ENCODE measurements around the gene GSTA3. TPM values are rescaled to one million over a fixed set of nuclear protein-coding genes. Genes with fewer than 3 reads are reported as not detected.
"Not testable (repeated sequence)": the region's sequence is repeated elsewhere in the genome, so short reads cannot be mapped to it uniquely, and the experiment has no call there.

GSTA3 gene
- total RNA-seq, 1 donor from 2014 or later, result not detected

- intact Hi-C loops (cut with micrococcal nuclease), result no loop called here
Observed at GRCh38 chr6:52914516-52914915, 5.0 kb upstream of the GSTA3 start.

- intact Hi-C loops (cut with micrococcal nuclease), result no loop called here
Observed at GRCh38 chr6:52910091-52910490, 593 bp upstream of the GSTA3 start.

- intact Hi-C loops (cut with micrococcal nuclease), result no loop called here
Observed at GRCh38 chr6:52909131-52909530, 367 bp downstream of the GSTA3 start.

- intact Hi-C loops (cut with micrococcal nuclease), result no loop called here
Observed at GRCh38 chr6:52908526-52908925, 972 bp downstream of the GSTA3 start.

- intact Hi-C loops (cut with micrococcal nuclease), result no loop called here
Observed at GRCh38 chr6:52904562-52905279, 4.8 kb downstream of the GSTA3 start.

- intact Hi-C loops (cut with micrococcal nuclease), result no loop called here
Observed at GRCh38 chr6:52900536-52900935, 9.0 kb downstream of the GSTA3 start.

- intact Hi-C loops (cut with micrococcal nuclease), result not testable (repeated sequence)
Observed at GRCh38 chr6:52895790-52896189, 13.7 kb downstream of the GSTA3 start.

GRCh38 chr6:52894285-52894684 is 15.2 kb downstream of the GSTA3 start:
- intact Hi-C loops (cut with micrococcal nuclease), result no loop called here

GRCh38 chr6:52893803-52894202 is 15.7 kb downstream of the GSTA3 start:
- intact Hi-C loops (cut with micrococcal nuclease), result no loop called here

- intact Hi-C loops (cut with micrococcal nuclease), result no loop called here
Observed at GRCh38 chr6:52893221-52893620, 16.3 kb downstream of the GSTA3 start.

- intact Hi-C loops (cut with micrococcal nuclease), result no loop called here
Observed at GRCh38 chr6:52890018-52890417, 19.5 kb downstream of the GSTA3 start.

GRCh38 chr6:52887910-52888524 is 21.5 kb downstream of the GSTA3 start:
- intact Hi-C loops (cut with micrococcal nuclease), result no loop called here

GRCh38 chr6:52881996-52882841 is 27.3 kb downstream of the GSTA3 start:
- intact Hi-C loops (cut with micrococcal nuclease), result loop anchor here (1.0 to 5.0 kb wide), 5 partner anchors 43 to 602 kb away; partner anchors contain the start of gene EFHC1

GRCh38 chr6:52881662-52881995 is 27.9 kb downstream of the GSTA3 start:
- intact Hi-C loops (cut with micrococcal nuclease), result loop anchor here (5.0 kb wide), 1 partner anchor 101 kb away; no protein-coding TSS in a partner anchor

GRCh38 chr6:52877786-52878185 is 31.7 kb downstream of the GSTA3 start:
- intact Hi-C loops (cut with micrococcal nuclease), result no loop called here

GRCh38 chr6:52877168-52877567 is 32.3 kb downstream of the GSTA3 start:
- intact Hi-C loops (cut with micrococcal nuclease), result no loop called here

GRCh38 chr6:52876056-52876787 is 33.3 kb downstream of the GSTA3 start:
- intact Hi-C loops (cut with micrococcal nuclease), result no loop called here

- intact Hi-C loops (cut with micrococcal nuclease), result no loop called here
Observed at GRCh38 chr6:52872031-52872430, 37.5 kb downstream of the GSTA3 start.

- intact Hi-C loops (cut with micrococcal nuclease), result no loop called here
Observed at GRCh38 chr6:52871621-52872020, 37.9 kb downstream of the GSTA3 start.

- intact Hi-C loops (cut with micrococcal nuclease), result not testable (repeated sequence)
Observed at GRCh38 chr6:52870335-52871091, 39.0 kb downstream of the GSTA3 start.

GRCh38 chr6:52868899-52869298 is 40.6 kb downstream of the GSTA3 start:
- intact Hi-C loops (cut with micrococcal nuclease), result not testable (repeated sequence)

Data from T-helper 1 cell treated with Interleukin-12 subunit alpha and Interleukin-12 subunit beta and Interleukin-4 antibody, amounts not matched to agents 30 ng/mL and 1 ng/mL, for 36 hours (primary cell).